Prostate gland (tissue), 2 donors: Measurements from ENCODE around the gene MANSC1. TPM values are rescaled to one million over a fixed set of nuclear protein-coding genes. Genes with fewer than 3 reads are reported as not detected.

Source experiments
- DNase-seq: peaks from one replicate; pipeline ENCODE4 v3.0.0-alpha.2; 2019; ENCODE audit warnings: low spot score
- H3K27ac ChIP-seq, 2 donors: fragments of 200-600 bp; sonication (generic); 2 replicates each; pipeline ENCODE4 v1.5.1; 2017 to 2019
- H3K27me3 ChIP-seq: fragments of 200-600 bp; sonication (generic); replicated peaks from 2 replicates; pipeline ENCODE4 v1.5.1; 2019; ENCODE audit not compliant: insufficient read depth
- H3K36me3 ChIP-seq, 2 donors: fragments of 200-600 bp; sonication (generic); 1 replicate in 1 of 2; 2 replicates in 1 of 2; pipeline versions ENCODE4 v1.5.1 to v1.8.1; 2017 to 2019
- H3K4me1 ChIP-seq: fragments of 200-600 bp; sonication (generic); replicated peaks from 2 replicates; pipeline ENCODE4 v1.5.1; 2019
- H3K4me3 ChIP-seq, 2 donors: fragments of 200-600 bp; sonication (generic); 2 replicates each; pipeline ENCODE4 v1.5.1; 2017 to 2019
- H3K9me3 ChIP-seq: fragments of 200-600 bp; sonication (generic); 2 replicates; pipeline ENCODE4 v1.5.1; 2017
- CTCF ChIP-seq, 4 experiments: fragments of 200-600 bp in 2 of 4; fragments of 450-650 bp in 2 of 4; sonication (generic) in 2 of 4; IDR thresholded peaks; 1 replicate in 3 of 4; 2 replicates in 1 of 4; pipeline ENCODE4 v1.5.1; 2016 to 2019; ENCODE audit warnings: antibody characterized with exemption in 4 of 4, mild to moderate bottlenecking in 2 of 4, moderate library complexity in 2 of 4
- POLR2A ChIP-seq: fragments of 450-650 bp; IDR thresholded peaks from one replicate; pipeline ENCODE4 v1.6.1; 2016; ENCODE audit warnings: antibody characterized with exemption, mild to moderate bottlenecking
- POLR2AphosphoS5 ChIP-seq: sonication (generic); formaldehyde crosslinking; IDR thresholded peaks from one replicate; pipeline ENCODE4 v1.6.1; 2017; ENCODE audit warnings: antibody characterized with exemption
- WGBS: methylation state at CpG from one replicate; pipeline ENCODE4 v1.1.5; 2018; 5-methylcytosine and 5-hydroxymethylcytosine counted together
- intact Hi-C: fragments of 100-400 bp; cut with DNase I; formaldehyde crosslinking; loops from one replicate; pipeline ENCODE4 v1.14.2; 2022
- total RNA-seq, 2 donors: library from RNA; depleted of rRNA; stranded (reverse); fragments of >200 nt; gene quantifications; one replicate each; pipeline ENCODE4 v1.1.0, GENCODE V29; 2016

MANSC1 gene
- 10 to 100 TPM; 28.9 to 33.2 TPM for total RNA-seq

GRCh38 chr12:12349711-12350665 lies at the start of gene MANSC1:
Gene MANSC1 (minus strand): TSS chr12:12350242. CDS start chr12:12343314, 6,928 bp downstream.
- intact Hi-C loops: no loop called here
- Histone ChIP-seq H3K9me3 (no peaks in the 10 kb centered on the region), H3K36me3 (no peaks in the 10 kb centered on the region), H3K27me3 (no peaks in the 10 kb centered on the region), H3K4me1 (no peaks in the 10 kb centered on the region), H3K4me3 (peak within 1 kb of the TSS; percentile 57 to 67), H3K27ac (peak within 1 kb of the TSS; percentile 79)
- WGBS: 1% methylated on average over 51 of the region's 68 CpGs
- TF ChIP-seq POLR2A: peak; percentile 13
- TF ChIP-seq CTCF (IDR thresholded peaks at IDR 0.05): peak in 3 of 4 experiments; percentile 20 to 39 (median 35)
- TF ChIP-seq POLR2AphosphoS5: peak; percentile 47
- peak; percentile 63 for DNase-seq

GRCh38 chr12:12399161-12399560 lies 49.1 kb upstream of the MANSC1 start:
- Histone ChIP-seq H3K36me3 (no peaks in the 10 kb centered on the region), H3K27me3 (no peaks in the 10 kb centered on the region), H3K27ac (peak overlapping the region in 1 of 2 donors; percentile 44), H3K9me3 (no peaks in the 10 kb centered on the region), H3K4me1 (peaks cover 4% of the 10 kb centered on the region), H3K4me3 (no peak overlapping the region)
- WGBS: 96% methylated on average over 1 of the region's 1 CpG
- intact Hi-C loops: no loop called here
- DNase-seq: no peak
- TF ChIP-seq CTCF (IDR thresholded peaks at IDR 0.05) (no peak), POLR2A (no peak), POLR2AphosphoS5 (no peak)

- H3K27ac ChIP-seq: peak overlapping the region; percentile 27 to 44
- no peaks in the 10 kb centered on the region for H3K36me3 ChIP-seq
- H3K4me3 ChIP-seq: no peak overlapping the region
- intact Hi-C loops: no loop called here
- peak; percentile 42 for DNase-seq
- H3K9me3 ChIP-seq: no peaks in the 10 kb centered on the region
- peaks cover under 1% of the 10 kb centered on the region for H3K4me1 ChIP-seq
- no peaks in the 10 kb centered on the region for H3K27me3 ChIP-seq
- WGBS: 51% methylated on average over 7 of the region's 7 CpGs
- peak; percentile 53 for TF ChIP-seq POLR2AphosphoS5
- no peak for TF ChIP-seq CTCF (IDR thresholded peaks at IDR 0.05)
- TF ChIP-seq POLR2A: no peak
Observed at GRCh38 chr12:12398026-12398859, 48.2 kb upstream of the MANSC1 start.

GRCh38 chr12:12397184-12397583 lies 47.1 kb upstream of the MANSC1 start:
- DNase-seq: no peak
- WGBS: 89% methylated on average over 5 of the region's 5 CpGs
- H3K36me3 ChIP-seq: no peaks in the 10 kb centered on the region
- H3K27me3 ChIP-seq: no peaks in the 10 kb centered on the region
- H3K9me3 ChIP-seq: no peaks in the 10 kb centered on the region
- TF ChIP-seq POLR2AphosphoS5 (no peak), POLR2A (no peak), CTCF (IDR thresholded peaks at IDR 0.05) (no peak)
- no peak overlapping the region for H3K27ac ChIP-seq
- intact Hi-C loops: no loop called here
- no peak overlapping the region for H3K4me3 ChIP-seq
- H3K4me1 ChIP-seq: no peaks in the 10 kb centered on the region
